H1 (cell line): Measurements from ENCODE around the gene FAM136A. TPM values are rescaled to one million over a fixed set of nuclear protein-coding genes. Genes with fewer than 3 reads are reported as not detected.
A peak's percentile ranks its signal among the peaks of the same experiment; 100 is the strongest.

Experiments used
- CTCF ChIA-PET: fragments of 300-600 bp; sonication (Branson Sonifier 250); formaldehyde crosslinking; loops from one replicate; lab custom pipeline; 2021; ENCODE audit not compliant: partially characterized antibody; lab: Charles Lee
- POLR2A ChIA-PET: fragments of 300-600 bp; sonication (Branson Sonifier 250); formaldehyde crosslinking; loops from one replicate; lab custom pipeline; 2021; ENCODE audit warnings: inconsistent platforms; ENCODE audit not compliant: partially characterized antibody; lab: Charles Lee
- DNase-seq, 2 experiments: peaks; one replicate each; pipeline versions ENCODE4 v3.0.0 to v3.0.0-alpha.2; 2010 to 2022; ENCODE audit warnings: low spot score in 2 of 2, low read depth in 1 of 2, mixed read lengths in 1 of 2
- FAIRE-seq: peaks from 2 replicates; lab custom pipeline; 2011; peaks lifted over from hg19 to GRCh38; lab: Jason Lieb, UNC
- H2AFZ ChIP-seq: 2 replicates; pipeline ENCODE4 v1.8.1; 2012; ENCODE audit warnings: low read length, inconsistent platforms
- H2AK5ac ChIP-seq: 2 replicates; pipeline ENCODE4 v1.6.1; 2013; ENCODE audit warnings: low read depth, low read length
- H2BK120ac ChIP-seq: replicated peaks from 2 replicates; pipeline ENCODE3; 2013; ENCODE audit warnings: low read depth, low read length, inconsistent platforms
- H2BK12ac ChIP-seq: 2 replicates; pipeline ENCODE4 v1.6.1; 2013; ENCODE audit warnings: low read depth, low read length
- H2BK15ac ChIP-seq: 2 replicates; pipeline ENCODE4 v1.6.1; 2013; ENCODE audit warnings: low read length
- H2BK20ac ChIP-seq: 2 replicates; pipeline ENCODE4 v1.6.1; 2013; ENCODE audit warnings: low read length
- H2BK5ac ChIP-seq: 2 replicates; pipeline ENCODE4 v1.6.1; 2013; ENCODE audit warnings: low read depth, low read length
- H3K14ac ChIP-seq: 2 replicates; pipeline ENCODE4 v1.6.1; 2013; ENCODE audit warnings: inconsistent platforms; ENCODE audit not compliant: insufficient read length
- H3K18ac ChIP-seq: 2 replicates; pipeline ENCODE4 v1.6.1; 2013; ENCODE audit warnings: low read length; ENCODE audit errors: extremely low read depth
- H3K23ac ChIP-seq: 2 replicates; pipeline ENCODE4 v1.6.1; 2013; ENCODE audit warnings: inconsistent platforms; ENCODE audit not compliant: insufficient read length
- H3K23me2 ChIP-seq: 2 replicates; pipeline ENCODE4 v1.6.1; 2013; ENCODE audit warnings: low read depth, low read length
- H3K27ac ChIP-seq: 2 replicates; pipeline ENCODE4 v1.6.1; 2011; ENCODE audit warnings: low read depth, low read length, inconsistent platforms
- H3K27me3 ChIP-seq, 4 experiments: replicated peaks in 1 of 4; 1 replicate in 1 of 4; 2 replicates in 3 of 4; pipeline versions ENCODE4 v1.6.1 to v1.8.1; 2011 to 2013; ENCODE audit warnings: low read length in 3 of 4, mild to moderate bottlenecking in 3 of 4, inconsistent platforms in 2 of 4, mixed read lengths in 2 of 4, moderate library complexity in 1 of 4; ENCODE audit not compliant: control insufficient read depth in 3 of 4, insufficient read depth in 3 of 4; ENCODE audit errors: extremely low read depth in 1 of 4
- H3K36me3 ChIP-seq, 4 experiments: 2 replicates each; pipeline versions ENCODE4 v1.6.1 to v1.8.1; 2011 to 2013; ENCODE audit warnings: mild to moderate bottlenecking in 4 of 4, low read length in 3 of 4, moderate library complexity in 2 of 4, control low read depth in 1 of 4, inconsistent platforms in 1 of 4; ENCODE audit not compliant: insufficient read depth in 4 of 4, control insufficient read depth in 2 of 4
- H3K4ac ChIP-seq: replicated peaks from 2 replicates; pipeline ENCODE3; 2013; ENCODE audit warnings: low read length, low read depth, mixed read lengths, inconsistent platforms; ENCODE audit not compliant: insufficient read length
- H3K4me1 ChIP-seq, 4 experiments: replicated peaks in 1 of 4; 1 replicate in 1 of 4; 2 replicates in 3 of 4; pipeline versions ENCODE4 v1.6.1 to v1.8.1; 2011 to 2013; ENCODE audit warnings: low read length in 3 of 4, inconsistent platforms in 2 of 4, mixed read lengths in 1 of 4; ENCODE audit not compliant: insufficient read depth in 4 of 4, control insufficient read depth in 3 of 4
- H3K4me2 ChIP-seq, 2 experiments: 2 replicates each; pipeline versions ENCODE4 v1.6.1 to v1.8.1; 2011 to 2013; ENCODE audit warnings: low read depth in 2 of 2, low read length in 2 of 2, control low read depth in 1 of 2, inconsistent platforms in 1 of 2, mild to moderate bottlenecking in 1 of 2; ENCODE audit not compliant: insufficient read depth in 1 of 2
- H3K4me3 ChIP-seq, 4 experiments: fragments of 200-600, 300-600 bp in 1 of 4; sonication (generic), shearing (Covaris generic), sonication (Bioruptor Twin) in 1 of 4; 2 replicates each; pipeline versions ENCODE4 v1.5.1 to v1.8.1; 2011 to 2016; ENCODE audit warnings: low read length in 4 of 4, low read depth in 3 of 4, control low read depth in 2 of 4, inconsistent platforms in 2 of 4, mild to moderate bottlenecking in 2 of 4, mixed read lengths in 1 of 4, moderate library complexity in 1 of 4; ENCODE audit not compliant: insufficient read depth in 2 of 4; ENCODE audit errors: extremely low read depth in 1 of 4
- H3K56ac ChIP-seq: replicated peaks from 2 replicates; pipeline ENCODE3; 2013; ENCODE audit warnings: low read depth, mild to moderate bottlenecking, mixed read lengths, low read length, inconsistent platforms; ENCODE audit not compliant: insufficient read length
- H3K79me1 ChIP-seq: 2 replicates; pipeline ENCODE4 v1.6.1; 2013; ENCODE audit warnings: low read depth, low read length, control low read depth
- H3K79me2 ChIP-seq, 2 experiments: 2 replicates each; pipeline versions ENCODE4 v1.6.1 to v1.8.1; 2012 to 2013; ENCODE audit warnings: low read length in 2 of 2, mild to moderate bottlenecking in 2 of 2, inconsistent platforms in 1 of 2; ENCODE audit not compliant: insufficient read depth in 2 of 2, control insufficient read depth in 1 of 2
- H3K9ac ChIP-seq, 4 experiments: replicated peaks in 1 of 4; 1 replicate in 1 of 4; 2 replicates in 3 of 4; pipeline versions ENCODE4 v1.6.1 to v1.8.1; 2011 to 2013; ENCODE audit warnings: low read depth in 3 of 4, low read length in 3 of 4, control low read depth in 2 of 4, mild to moderate bottlenecking in 2 of 4, moderate library complexity in 2 of 4, inconsistent platforms in 1 of 4; ENCODE audit errors: extremely low read depth in 1 of 4
- H3K9me3 ChIP-seq, 2 experiments: 2 replicates each; pipeline versions ENCODE4 v1.6.1 to v1.8.1; 2012 to 2013; ENCODE audit warnings: mild to moderate bottlenecking in 2 of 2, moderate library complexity in 2 of 2, control low read depth in 1 of 2, inconsistent platforms in 1 of 2, low read depth in 1 of 2, low read length in 1 of 2, mixed read lengths in 1 of 2; ENCODE audit not compliant: insufficient read depth in 2 of 2
- H4K20me1 ChIP-seq, 2 experiments: replicated peaks in 1 of 2; 2 replicates each; pipeline versions ENCODE3 to v1.8.1; 2011 to 2013; ENCODE audit warnings: inconsistent platforms in 2 of 2, low read length in 2 of 2, mild to moderate bottlenecking in 1 of 2; ENCODE audit not compliant: insufficient read depth in 2 of 2, control insufficient read depth in 1 of 2
- H4K5ac ChIP-seq: 2 replicates; pipeline ENCODE4 v1.6.1; 2013; ENCODE audit warnings: low read length, low read depth, mixed read lengths, inconsistent platforms; ENCODE audit not compliant: insufficient read length
- H4K8ac ChIP-seq: 2 replicates; pipeline ENCODE4 v1.8.0; 2013; ENCODE audit warnings: mild to moderate bottlenecking, moderate library complexity, low read length, inconsistent platforms; ENCODE audit not compliant: insufficient read depth; ENCODE audit errors: extremely low read depth
- H4K91ac ChIP-seq: replicated peaks from 2 replicates; pipeline ENCODE3; 2013; ENCODE audit warnings: low read length, mixed read lengths, inconsistent platforms; ENCODE audit not compliant: insufficient read length
- BACH1 ChIP-seq: IDR thresholded peaks from 2 replicates; pipeline ENCODE4 v1.6.1; 2012; ENCODE audit warnings: low read length, improper control_type of control experiment
- GTF2F1 ChIP-seq: IDR thresholded peaks from 2 replicates; pipeline ENCODE4 v1.6.1; 2012; ENCODE audit warnings: low read depth, low read length, improper control_type of control experiment, borderline replicate concordance
- PHF8 ChIP-seq: fragments of 200-600 bp; sonication (generic); conservative IDR thresholded peaks from 2 replicates; pipeline ENCODE4 v1.7.1; 2012; ENCODE audit warnings: low read depth, mild to moderate bottlenecking, inconsistent platforms, low read length, moderate library complexity
- POLR2AphosphoS5 ChIP-seq: IDR thresholded peaks from 2 replicates; pipeline ENCODE4 v1.6.1; 2011; ENCODE audit warnings: low read depth, low read length
- RNF2 ChIP-seq: fragments of 200-900, 300-1000 bp; sonication (generic); IDR thresholded peaks from 2 replicates; pipeline ENCODE4 v1.7.1; 2016; ENCODE audit warnings: borderline replicate concordance, low read depth, mild to moderate bottlenecking, antibody characterized with exemption, low read length; ENCODE audit not compliant: poor library complexity, severe bottlenecking; ENCODE audit errors: missing control alignments
- RXRA ChIP-seq: IDR thresholded peaks from 2 replicates; pipeline ENCODE4 v1.6.1; 2011; ENCODE audit warnings: low read depth, mild to moderate bottlenecking, low read length, moderate library complexity; ENCODE audit not compliant: insufficient read depth
- ZNF274 ChIP-seq: IDR thresholded peaks from 2 replicates; pipeline ENCODE4 v1.7.0; 2012; ENCODE audit warnings: low read length, borderline replicate concordance; ENCODE audit errors: extremely low read depth
- WGBS, 2 experiments: shearing (Covaris generic) in 1 of 2; methylation state at CpG; one replicate each; pipeline versions ENCODE4 v1.1.6 to v1.1.7; 2013 to 2015; ENCODE audit warnings: low lambda C conversion rate in 2 of 2, mixed read lengths in 2 of 2, inconsistent platforms in 1 of 2, low coverage in 1 of 2, missing lambda C conversion rate in 1 of 2; ENCODE audit not compliant: insufficient replicate concordance in 2 of 2, insufficient coverage in 1 of 2, insufficient read length in 1 of 2; ENCODE audit errors: extremely low coverage in 1 of 2, missing lambda C conversion rate in 1 of 2; 5-methylcytosine and 5-hydroxymethylcytosine counted together
- polyA plus RNA-seq, 7 experiments: library from polyadenylated mRNA; depleted of rRNA in 3 of 7; stranded (reverse) in 5 of 7; unstranded in 2 of 7; fragments of >200 nt in 5 of 7; fragments of 200-250 nt in 2 of 7; gene quantifications; 1 replicate in 5 of 7; 2 replicates in 1 of 7; 4 replicates in 1 of 7; pipeline versions ENCODE4 v1.2.1 to v1.2.3, GENCODE V29; 2011 to 2013; ENCODE audit warnings: missing spikeins in 2 of 7, mixed read lengths in 2 of 7
- total RNA-seq: library from RNA; stranded (reverse); fragmentation: NEBNext Ultra II Directional; extraction: Animal tissue kit (Norgen Biotek cat#: 25700); gene quantifications from 2 replicates; pipeline ENCODE4 v1.2.1, GENCODE V29; 2021

FAM136A gene
- total and polyA plus RNA-seq, 2 of the 8 experiments (the other 6 are each of a cell fraction or from before 2014, with no cell fraction given), result 58.2 to 122 TPM

GRCh38 chr2:70250434-70250833, 51.4 kb downstream of the FAM136A start:
- Histone ChIP-seq H2AFZ (no peak overlapping the region), H2AK5ac (no peak overlapping the region), H4K91ac (no peak overlapping the region), H2BK15ac (no peak overlapping the region), H3K4me2 (no peak overlapping the region), H3K9ac (no peak overlapping the region), H3K4me3 (no peak overlapping the region), H3K79me1 (no peaks in the 10 kb centered on the region), H3K27me3 (no peaks in the 10 kb centered on the region), H2BK12ac (no peak overlapping the region), H3K18ac (no peak overlapping the region), H2BK120ac (no peak overlapping the region), H4K5ac (no peak overlapping the region), H3K14ac (no peak overlapping the region), H3K4me1 (no peaks in the 10 kb centered on the region; a peak in 1 of 7 replicates), H3K27ac (no peak overlapping the region), H3K56ac (no peak overlapping the region), H4K8ac (no peak overlapping the region), H3K9me3 (no peaks in the 10 kb centered on the region), H4K20me1 (no peaks in the 10 kb centered on the region), H2BK5ac (no peak overlapping the region), H3K36me3 (peaks cover 0 to 4% (median 0%) of the 10 kb centered on the region in 4 experiments; a peak in 1 of 8 replicates), H2BK20ac (no peak overlapping the region), H3K23me2 (0 out of 2 replicates have a peak, but pooled peaks cover 4% of the 10 kb centered on the region), H3K23ac (no peak overlapping the region), H3K4ac (no peak overlapping the region), H3K79me2 (peaks cover 22 to 29% of the 10 kb centered on the region in 2 experiments)
- POLR2A ChIA-PET, result interaction anchor here (0.6 to 4.6 kb wide), 2 partner anchors 42 to 165 kb away, joined by 3 to 42 read pairs; partner anchors contain the start of gene SNRPG
- CTCF ChIA-PET, result no interaction called here
- peak in 1 of 2 experiments; percentile 37 for DNase-seq
- FAIRE-seq, result no peak
- TF ChIP-seq RNF2 (no peak), PHF8 (no peak), GTF2F1 (no peak), BACH1 (no peak), POLR2AphosphoS5 (no peak), ZNF274 (no peak), RXRA (no peak)
- TF ChIP-seq, all 59 proteins: peak for 0
- 96% methylated on average over 16 of the region's 16 CpGs; no CpG with 5 or more reads in 1 of the 2 experiments for WGBS, 2 experiments
